ENCODE results near the gene MAEA.
"Not testable (repeated sequence)": the region's sequence is repeated elsewhere in the genome, so short reads cannot be mapped to it uniquely, and the experiment has no call there.

The MAEA gene

GRCh38 chr4:1369479-1370079, 79.9 kb downstream of the MAEA start:
- no peak overlapping the region for H3K4me3 ChIP-seq (ENCODE audit: low read depth, low read length)
- TF ChIP-seq, protein P1, sequence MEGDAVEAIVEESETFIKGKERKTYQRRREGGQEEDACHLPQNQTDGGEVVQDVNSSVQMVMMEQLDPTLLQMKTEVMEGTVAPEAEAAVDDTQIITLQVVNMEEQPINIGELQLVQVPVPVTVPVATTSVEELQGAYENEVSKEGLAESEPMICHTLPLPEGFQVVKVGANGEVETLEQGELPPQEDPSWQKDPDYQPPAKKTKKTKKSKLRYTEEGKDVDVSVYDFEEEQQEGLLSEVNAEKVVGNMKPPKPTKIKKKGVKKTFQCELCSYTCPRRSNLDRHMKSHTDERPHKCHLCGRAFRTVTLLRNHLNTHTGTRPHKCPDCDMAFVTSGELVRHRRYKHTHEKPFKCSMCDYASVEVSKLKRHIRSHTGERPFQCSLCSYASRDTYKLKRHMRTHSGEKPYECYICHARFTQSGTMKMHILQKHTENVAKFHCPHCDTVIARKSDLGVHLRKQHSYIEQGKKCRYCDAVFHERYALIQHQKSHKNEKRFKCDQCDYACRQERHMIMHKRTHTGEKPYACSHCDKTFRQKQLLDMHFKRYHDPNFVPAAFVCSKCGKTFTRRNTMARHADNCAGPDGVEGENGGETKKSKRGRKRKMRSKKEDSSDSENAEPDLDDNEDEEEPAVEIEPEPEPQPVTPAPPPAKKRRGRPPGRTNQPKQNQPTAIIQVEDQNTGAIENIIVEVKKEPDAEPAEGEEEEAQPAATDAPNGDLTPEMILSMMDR (IDR thresholded peaks at IDR 0.05; ENCODE audit: low read depth, low read length) = no peak

GRCh38 chr4:1370321-1371124, 80.8 kb downstream of the MAEA start:
- TF ChIP-seq, protein P1 (IDR thresholded peaks at IDR 0.05; ENCODE audit: low read depth, low read length) = no peak
- H3K4me3 ChIP-seq (ENCODE audit: low read depth, low read length) = no peak overlapping the region

- no peak overlapping the region for H3K4me3 ChIP-seq (ENCODE audit: low read depth, low read length)
- TF ChIP-seq, protein P1 (IDR thresholded peaks at IDR 0.05; ENCODE audit: low read depth, low read length) = no peak
Observed at GRCh38 chr4:1371176-1372165, 81.8 kb downstream of the MAEA start.

DNA sequence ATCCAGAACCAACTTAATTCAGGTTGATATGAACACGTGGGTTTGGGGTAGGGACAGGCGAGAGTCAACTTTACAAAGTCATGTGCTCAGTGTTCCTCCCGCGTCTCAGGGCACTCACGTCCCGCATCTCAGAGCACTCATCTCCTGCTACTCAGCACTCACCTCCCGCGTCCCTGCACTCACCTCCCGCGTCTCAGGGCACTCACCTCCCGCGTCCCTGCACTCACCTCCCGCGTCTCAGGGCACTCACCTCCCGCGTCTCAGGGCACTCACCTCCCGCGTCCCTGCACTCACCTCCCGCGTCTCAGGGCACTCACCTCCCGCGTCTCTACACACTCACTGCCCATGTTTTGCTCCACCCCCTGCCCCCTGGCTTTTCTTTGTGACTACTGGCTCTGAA, 82.9 kb downstream of the MAEA start:
- H3K4me3 ChIP-seq (ENCODE audit: low read depth, low read length) = not testable (repeated sequence)

DNA sequence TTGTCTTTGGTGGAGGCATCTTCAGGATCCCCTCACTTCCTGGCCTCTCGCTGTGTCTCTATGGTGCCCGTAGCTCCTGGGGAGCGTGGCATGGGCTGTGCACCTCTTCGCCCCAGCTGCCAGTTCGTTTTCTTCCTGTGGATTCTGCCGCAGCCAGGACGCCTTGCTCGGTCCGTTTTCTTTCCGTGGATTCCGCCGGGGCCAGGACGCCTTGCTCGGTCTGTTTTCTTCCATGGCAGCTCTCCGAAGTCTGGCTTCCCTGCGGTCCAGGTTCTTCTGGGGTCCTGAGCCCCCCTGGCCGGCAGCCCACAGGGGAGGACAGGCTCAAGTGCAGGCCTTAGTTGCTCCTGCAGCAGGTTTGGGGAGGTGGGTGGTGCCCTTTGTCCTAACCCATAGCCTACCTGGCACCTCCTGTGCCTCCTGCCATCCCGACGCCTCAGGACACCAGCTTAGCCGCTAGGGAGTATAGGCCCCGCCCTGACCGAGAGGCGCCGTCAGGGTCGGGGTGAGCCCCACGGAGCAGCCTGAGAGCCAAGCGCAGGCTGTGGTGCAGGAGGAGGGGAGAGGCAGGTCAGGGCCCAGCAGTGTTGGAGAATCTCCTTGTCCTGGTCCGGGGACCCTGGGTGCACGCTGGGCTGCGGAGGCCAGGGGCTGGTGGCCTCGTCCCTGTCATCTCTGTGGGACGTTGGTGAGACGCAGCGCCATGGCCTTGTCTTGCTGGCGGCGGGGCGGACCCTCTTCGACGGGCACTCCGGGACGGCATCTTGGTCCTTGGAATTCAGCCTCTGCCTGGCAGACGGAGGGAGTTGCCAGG, 84.4 kb downstream of the MAEA start:
- TF ChIP-seq, protein P1 (IDR thresholded peaks at IDR 0.05; ENCODE audit: low read depth, low read length) = no peak
- H3K4me3 ChIP-seq (ENCODE audit: low read depth, low read length) = no peak overlapping the region

GRCh38 chr4:1374706-1375045, 85.0 kb downstream of the MAEA start:
- TF ChIP-seq, protein P1 (IDR thresholded peaks at IDR 0.05; ENCODE audit: low read depth, low read length) = no peak
- H3K4me3 ChIP-seq (ENCODE audit: low read depth, low read length) = no peak overlapping the region

All from WI38 (cell line).